ENCODE data around the gene MEX3C. TPM values are rescaled to one million over a fixed set of nuclear protein-coding genes. Genes with fewer than 3 reads are reported as not detected.
A peak's percentile ranks its signal among the peaks of the same experiment; 100 is the strongest.

Gene MEX3C
- total and polyA plus RNA-seq, 5 donors from 2014 or later, result 6.4 to 84.3 (median 10.2) TPM

DNA sequence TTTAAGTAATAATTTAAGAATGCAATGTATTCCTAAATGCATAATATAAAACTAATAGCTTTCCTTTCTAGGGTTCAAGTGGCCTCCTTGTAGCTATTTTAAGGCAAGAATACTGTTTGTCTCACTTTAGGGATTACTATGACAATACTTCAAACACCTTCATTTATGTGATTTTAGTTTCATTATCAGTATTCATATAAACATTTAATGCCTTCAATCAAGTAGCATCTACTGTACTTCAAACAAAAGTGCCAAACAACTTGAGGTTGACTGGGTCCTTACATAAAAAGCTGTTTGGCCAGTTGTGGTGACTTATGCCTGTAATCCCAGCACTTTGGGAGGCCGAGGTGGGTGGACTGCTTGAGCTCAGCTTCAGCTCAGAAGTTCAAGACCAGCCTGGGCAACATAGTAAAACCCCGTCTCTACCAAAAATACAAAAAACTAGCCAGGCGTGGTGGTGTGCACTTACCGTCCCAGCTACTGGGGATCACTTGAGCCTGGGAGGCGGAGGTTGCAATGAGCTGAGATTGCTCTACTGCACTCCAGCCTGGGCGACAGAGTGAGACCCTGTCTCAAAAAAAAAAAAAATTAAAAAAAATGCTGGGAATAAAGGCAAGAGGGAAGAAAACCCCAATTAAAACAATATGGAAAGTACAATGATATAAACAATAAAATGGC lies 9.3 kb downstream of the MEX3C start:
- Mint-ChIP-seq H3K27me3 (no peaks in the 10 kb centered on the region), H3K4me3 (peak overlapping the region; percentile 74 to 93 (median 84)), H3K27ac (peak overlapping the region; percentile 66 to 85 (median 84)), H3K9me3 (no peaks in the 10 kb centered on the region), H3K4me1 (peaks cover 44 to 90% (median 72%) of the 10 kb centered on the region in 4 donors), H3K36me3 (peaks cover 10% of the 10 kb centered on the region)
- H3K36me3 ChIP-seq (ENCODE audit: control insufficient read depth, insufficient read depth, low read length), result peaks cover 23% of the 10 kb centered on the region
- peak overlapping the region; percentile 57 for H3K4me3 ChIP-seq (ENCODE audit: low read depth, low read length)
- DNase-seq (peak in 1 of 3 donors; percentile 46), ATAC-seq (ENCODE audit: low read depth in 2 of 2) (peak; percentile 26 to 42)
- H3K27me3 ChIP-seq (ENCODE audit: control insufficient read depth, insufficient read depth, low read length), result no peaks in the 10 kb centered on the region
- H3K4me1 ChIP-seq (ENCODE audit: control insufficient read depth, insufficient read depth, low read length, poor library complexity, severe bottlenecking), result peaks cover 80% of the 10 kb centered on the region
- H3K9me3 ChIP-seq (ENCODE audit: control insufficient read depth in 2 of 2, low read length in 2 of 2), result no peaks in the 10 kb centered on the region
- peak overlapping the region; percentile 66 for H3K27ac ChIP-seq (ENCODE audit: insufficient read depth, low read length, poor library complexity, severe bottlenecking)

DNA sequence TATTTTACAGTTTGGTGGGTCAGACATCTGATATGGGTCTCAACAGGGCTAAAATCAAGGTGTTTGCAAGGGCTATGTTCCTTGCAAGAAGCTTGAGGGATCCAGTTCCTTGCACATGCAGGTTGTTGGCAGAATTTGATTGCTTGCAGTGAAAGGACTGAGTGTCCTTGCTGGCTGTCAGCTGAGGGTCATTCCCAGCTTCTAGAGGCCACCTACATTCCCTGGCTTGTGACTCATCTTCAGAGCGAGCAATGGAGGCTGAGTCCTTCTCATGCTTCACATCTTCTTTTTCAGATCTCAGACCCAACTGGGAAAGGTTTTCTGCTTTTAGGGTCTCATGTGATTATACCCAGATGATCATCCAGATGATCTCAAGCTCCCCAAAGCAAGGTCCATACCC lies 12.4 kb downstream of the MEX3C start:
- ATAC-seq (ENCODE audit: low read depth in 2 of 2) (no peak), DNase-seq (no peak)
- no peaks in the 10 kb centered on the region for H3K27me3 ChIP-seq (ENCODE audit: control insufficient read depth, insufficient read depth, low read length)
- Mint-ChIP-seq H3K36me3 (peaks cover 14% of the 10 kb centered on the region), H3K4me1 (peaks cover 39 to 90% (median 71%) of the 10 kb centered on the region in 4 donors), H3K4me3 (no peak overlapping the region), H3K27ac (no peak overlapping the region), H3K27me3 (no peaks in the 10 kb centered on the region), H3K9me3 (no peaks in the 10 kb centered on the region)
- H3K27ac ChIP-seq (ENCODE audit: insufficient read depth, low read length, poor library complexity, severe bottlenecking), result no peak overlapping the region
- no peaks in the 10 kb centered on the region for H3K9me3 ChIP-seq (ENCODE audit: control insufficient read depth in 2 of 2, low read length in 2 of 2)
- H3K4me1 ChIP-seq (ENCODE audit: control insufficient read depth, insufficient read depth, low read length, poor library complexity, severe bottlenecking), result peaks cover 76% of the 10 kb centered on the region
- H3K36me3 ChIP-seq (ENCODE audit: control insufficient read depth, insufficient read depth, low read length), result peaks cover 24% of the 10 kb centered on the region
- no peak overlapping the region for H3K4me3 ChIP-seq (ENCODE audit: low read depth, low read length)

DNA sequence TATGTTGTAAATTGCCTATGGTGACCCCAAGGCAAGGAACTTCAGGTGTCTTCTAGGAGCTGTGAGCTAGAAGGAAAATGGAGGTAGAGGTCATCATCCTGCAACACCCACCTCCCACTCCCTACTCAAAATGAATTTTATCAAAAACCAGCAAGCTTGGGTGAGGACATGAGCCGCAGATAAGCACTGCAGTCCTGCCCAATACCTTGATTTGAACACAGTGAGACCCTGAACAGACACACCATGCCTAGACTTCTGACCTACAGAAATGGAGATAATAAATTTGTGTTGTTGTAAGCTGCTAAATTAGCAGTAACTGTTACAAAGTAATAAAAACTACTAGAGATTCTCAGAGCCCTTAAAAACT lies 13.4 kb downstream of the MEX3C start:
- H3K4me3 Mint-ChIP-seq, result peak overlapping the region in 2 of 4 donors; percentile 29 to 31
- DNase-seq, result no peak
- no peaks in the 10 kb centered on the region for H3K9me3 ChIP-seq (ENCODE audit: control insufficient read depth in 2 of 2, low read length in 2 of 2)
- H3K27me3 ChIP-seq (ENCODE audit: control insufficient read depth, insufficient read depth, low read length), result no peaks in the 10 kb centered on the region
- H3K27ac Mint-ChIP-seq, result peak overlapping the region; percentile 5 to 76 (median 38)
- H3K27ac ChIP-seq (ENCODE audit: insufficient read depth, low read length, poor library complexity, severe bottlenecking), result no peak overlapping the region
- H3K36me3 ChIP-seq (ENCODE audit: control insufficient read depth, insufficient read depth, low read length), result peaks cover 23% of the 10 kb centered on the region
- H3K27me3 Mint-ChIP-seq, result no peaks in the 10 kb centered on the region
- H3K4me3 ChIP-seq (ENCODE audit: low read depth, low read length), result peak overlapping the region; percentile 9
- peaks cover 70% of the 10 kb centered on the region for H3K4me1 ChIP-seq (ENCODE audit: control insufficient read depth, insufficient read depth, low read length, poor library complexity, severe bottlenecking)
- peaks cover 46 to 91% (median 74%) of the 10 kb centered on the region in 4 donors for H3K4me1 Mint-ChIP-seq
- H3K36me3 Mint-ChIP-seq, result peaks cover 14% of the 10 kb centered on the region
- H3K9me3 Mint-ChIP-seq, result no peaks in the 10 kb centered on the region
- no peak for ATAC-seq (ENCODE audit: low read depth in 2 of 2)

DNA sequence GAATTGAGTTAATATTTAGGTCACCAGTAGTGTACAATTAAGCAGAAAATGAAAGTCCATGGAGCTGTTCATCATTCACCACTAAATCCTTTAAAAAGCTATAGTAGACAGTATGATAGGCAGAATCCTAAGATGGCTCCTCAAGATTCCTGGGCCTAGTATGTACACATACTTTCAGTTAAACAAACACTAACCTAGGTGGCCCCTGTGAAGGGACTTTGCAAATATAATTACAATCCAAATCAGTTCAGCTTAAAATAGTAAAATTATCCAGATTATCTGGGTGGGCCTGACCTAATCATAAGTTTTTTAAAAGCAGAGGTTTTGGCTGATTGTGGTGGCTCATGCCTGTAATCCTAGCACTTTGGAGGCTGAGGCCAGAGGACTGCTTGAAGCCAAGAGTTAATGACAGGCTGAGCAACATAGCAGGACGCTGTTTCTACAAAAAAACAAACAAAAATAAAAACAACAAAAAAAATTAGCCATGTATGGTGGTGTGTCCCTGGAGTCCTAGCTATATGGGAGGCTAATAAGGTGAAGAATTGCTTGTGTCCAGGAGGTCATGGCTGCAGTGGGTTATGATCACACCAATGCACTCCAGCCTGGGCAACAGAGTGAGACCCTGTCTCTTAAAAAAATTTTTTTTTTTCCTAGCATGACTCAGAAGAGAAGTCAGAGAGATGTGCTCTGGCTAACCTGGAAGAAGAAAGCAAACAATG lies 13.9 kb downstream of the MEX3C start:
- Mint-ChIP-seq H3K4me1 (peaks cover 46 to 88% (median 71%) of the 10 kb centered on the region in 4 donors), H3K9me3 (no peaks in the 10 kb centered on the region), H3K36me3 (peaks cover 14% of the 10 kb centered on the region), H3K27me3 (no peaks in the 10 kb centered on the region), H3K27ac (peak overlapping the region in 1 of 3 donors; percentile 76), H3K4me3 (peak overlapping the region in 3 of 4 donors; percentile 1 to 65 (median 31))
- ATAC-seq (ENCODE audit: low read depth in 2 of 2) (no peak), DNase-seq (no peak)
- H3K4me1 ChIP-seq (ENCODE audit: control insufficient read depth, insufficient read depth, low read length, poor library complexity, severe bottlenecking), result peaks cover 64% of the 10 kb centered on the region
- H3K9me3 ChIP-seq (ENCODE audit: control insufficient read depth in 2 of 2, low read length in 2 of 2), result no peaks in the 10 kb centered on the region
- H3K4me3 ChIP-seq (ENCODE audit: low read depth, low read length), result peak overlapping the region; percentile 9
- no peak overlapping the region for H3K27ac ChIP-seq (ENCODE audit: insufficient read depth, low read length, poor library complexity, severe bottlenecking)
- no peaks in the 10 kb centered on the region for H3K27me3 ChIP-seq (ENCODE audit: control insufficient read depth, insufficient read depth, low read length)
- H3K36me3 ChIP-seq (ENCODE audit: control insufficient read depth, insufficient read depth, low read length), result peaks cover 23% of the 10 kb centered on the region

DNA sequence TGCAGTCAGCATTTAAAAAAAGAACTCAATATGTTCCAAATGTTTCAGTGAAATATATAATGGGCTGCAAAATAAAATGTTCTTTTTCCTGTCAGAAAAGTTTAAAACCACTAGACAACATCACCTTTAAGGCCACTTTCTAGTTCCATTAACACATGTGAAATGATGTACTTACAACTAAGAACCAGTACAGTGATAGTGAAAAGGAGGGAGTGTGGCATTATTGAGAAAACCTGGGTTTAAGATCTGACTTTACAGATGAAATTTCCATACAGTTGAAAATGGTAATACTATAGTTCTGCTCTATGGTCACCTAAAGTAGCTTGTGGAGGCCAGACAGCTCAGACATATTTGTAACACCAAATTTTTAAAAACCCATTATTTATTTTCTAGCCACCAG lies 14.7 kb downstream of the MEX3C start:
- Mint-ChIP-seq H3K27ac (peak overlapping the region in 1 of 3 donors; percentile 76), H3K4me1 (peaks cover 44 to 87% (median 69%) of the 10 kb centered on the region in 4 donors), H3K36me3 (peaks cover 15% of the 10 kb centered on the region), H3K9me3 (no peaks in the 10 kb centered on the region), H3K4me3 (peak overlapping the region in 1 of 4 donors; percentile 14), H3K27me3 (no peaks in the 10 kb centered on the region)
- Histone ChIP-seq H3K4me1 (ENCODE audit: control insufficient read depth, insufficient read depth, low read length, poor library complexity, severe bottlenecking) (peaks cover 57% of the 10 kb centered on the region), H3K27me3 (ENCODE audit: control insufficient read depth, insufficient read depth, low read length) (no peaks in the 10 kb centered on the region), H3K9me3 (ENCODE audit: control insufficient read depth in 2 of 2, low read length in 2 of 2) (no peaks in the 10 kb centered on the region), H3K36me3 (ENCODE audit: control insufficient read depth, insufficient read depth, low read length) (peaks cover 23% of the 10 kb centered on the region), H3K27ac (ENCODE audit: insufficient read depth, low read length, poor library complexity, severe bottlenecking) (peak overlapping the region; percentile 36), H3K4me3 (ENCODE audit: low read depth, low read length) (peak overlapping the region; percentile 37)
- no peak for ATAC-seq (ENCODE audit: low read depth in 2 of 2)
- DNase-seq, result no peak

DNA sequence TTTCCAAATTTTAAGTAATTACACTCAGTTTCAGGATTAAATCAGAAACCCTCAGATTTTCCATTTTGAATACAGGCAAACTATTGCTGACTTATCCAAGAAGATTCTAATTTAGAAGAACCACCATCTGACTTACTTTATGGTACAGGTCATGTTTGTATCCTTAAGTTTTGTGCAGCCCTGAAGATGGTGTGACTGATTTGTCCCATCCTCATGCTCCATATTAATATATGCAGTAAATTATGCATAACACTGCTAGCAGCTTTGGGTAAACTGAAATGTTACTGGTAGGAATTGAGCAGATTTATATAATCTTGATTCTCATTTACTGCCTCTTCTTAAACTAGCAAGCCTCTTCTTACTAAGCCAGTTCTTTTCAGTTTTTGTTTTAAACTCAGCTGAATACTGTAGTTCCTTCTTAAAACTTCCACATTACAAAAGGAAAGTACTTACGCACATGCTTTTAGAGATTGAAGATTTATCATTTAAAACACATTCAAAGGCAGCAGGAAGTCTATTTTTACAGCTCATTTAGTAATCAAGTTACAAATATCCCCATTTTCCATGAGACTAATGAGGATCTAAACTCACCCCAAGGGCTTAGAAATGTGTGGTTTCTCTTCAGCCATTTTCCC lies 25.7 kb downstream of the MEX3C start:
- Histone ChIP-seq H3K27ac (ENCODE audit: insufficient read depth, low read length, poor library complexity, severe bottlenecking) (peak overlapping the region; percentile 47), H3K27me3 (ENCODE audit: control insufficient read depth, insufficient read depth, low read length) (no peaks in the 10 kb centered on the region)
- peaks cover 35 to 75% (median 68%) of the 10 kb centered on the region in 4 donors for H3K4me1 Mint-ChIP-seq

DNA sequence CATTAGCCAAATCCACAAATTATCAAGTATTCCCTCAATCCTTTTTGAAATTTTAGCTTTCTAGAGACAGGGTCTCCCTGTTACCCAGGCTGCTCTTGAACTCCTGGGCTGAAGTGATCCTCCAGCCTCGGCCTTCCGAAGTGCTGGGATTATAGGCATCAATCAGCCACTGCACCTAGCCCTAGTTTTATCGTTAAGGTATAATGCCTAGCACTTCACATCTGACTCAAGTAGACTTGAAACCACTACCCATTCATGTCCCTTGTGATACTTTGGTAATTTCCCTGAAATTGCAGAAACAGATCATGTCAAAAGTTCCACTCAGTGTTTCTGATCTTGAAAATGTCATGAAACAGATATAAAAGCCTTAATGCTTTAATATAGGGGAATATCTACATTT lies 26.3 kb downstream of the MEX3C start:
- Histone ChIP-seq H3K4me1 (ENCODE audit: control insufficient read depth, insufficient read depth, low read length, poor library complexity, severe bottlenecking) (peaks cover 16% of the 10 kb centered on the region), H3K27ac (ENCODE audit: insufficient read depth, low read length, poor library complexity, severe bottlenecking) (peak overlapping the region; percentile 47), H3K4me3 (ENCODE audit: low read depth, low read length) (no peak overlapping the region), H3K27me3 (ENCODE audit: control insufficient read depth, insufficient read depth, low read length) (no peaks in the 10 kb centered on the region), H3K9me3 (ENCODE audit: control insufficient read depth in 2 of 2, low read length in 2 of 2) (no peaks in the 10 kb centered on the region), H3K36me3 (ENCODE audit: control insufficient read depth, insufficient read depth, low read length) (peaks cover 21% of the 10 kb centered on the region)
- peaks cover 30 to 69% (median 63%) of the 10 kb centered on the region in 4 donors for H3K4me1 Mint-ChIP-seq
- H3K27me3 Mint-ChIP-seq, result no peaks in the 10 kb centered on the region
- DNase-seq, result peak in 1 of 3 donors; percentile 41
- peak overlapping the region in 2 of 3 donors; percentile 55 to 60 for H3K27ac Mint-ChIP-seq
- H3K9me3 Mint-ChIP-seq, result peaks cover 0 to under 1% (median 0%) of the 10 kb centered on the region in 7 donors
- no peak for ATAC-seq (ENCODE audit: low read depth in 2 of 2)
- no peak overlapping the region for H3K4me3 Mint-ChIP-seq
- peaks cover 11% of the 10 kb centered on the region for H3K36me3 Mint-ChIP-seq

More for the DNA sequence above, 25.7 kb downstream of the MEX3C start:
- H3K27me3 Mint-ChIP-seq, result no peaks in the 10 kb centered on the region
- DNase-seq (peak in 1 of 3 donors; percentile 41), ATAC-seq (ENCODE audit: low read depth in 2 of 2) (no peak)
- H3K36me3 Mint-ChIP-seq, result peaks cover 16% of the 10 kb centered on the region
- Histone ChIP-seq H3K4me3 (ENCODE audit: low read depth, low read length) (peak overlapping the region; percentile 6), H3K9me3 (ENCODE audit: control insufficient read depth in 2 of 2, low read length in 2 of 2) (no peaks in the 10 kb centered on the region), H3K36me3 (ENCODE audit: control insufficient read depth, insufficient read depth, low read length) (peaks cover 26% of the 10 kb centered on the region), H3K4me1 (ENCODE audit: control insufficient read depth, insufficient read depth, low read length, poor library complexity, severe bottlenecking) (peaks cover 16% of the 10 kb centered on the region)
- peak overlapping the region in 2 of 3 donors; percentile 56 to 60 for H3K27ac Mint-ChIP-seq
- peaks cover 0 to 3% (median 0%) of the 10 kb centered on the region in 7 donors for H3K9me3 Mint-ChIP-seq
- no peak overlapping the region for H3K4me3 Mint-ChIP-seq

Data from CD4-positive, CD25-positive, alpha-beta regulatory T cell (primary cell).